Eye (tissue), 1 donor: ENCODE data around the gene ZBTB20.

Source experiments
- DNase-seq: peaks from one replicate; pipeline ENCODE4 v3.0.0-alpha.2; 2015

ZBTB20 gene

GRCh38 chr3:114756506-114757279 is 390.4 kb downstream of the ZBTB20 start:
- no peak for DNase-seq

DNA sequence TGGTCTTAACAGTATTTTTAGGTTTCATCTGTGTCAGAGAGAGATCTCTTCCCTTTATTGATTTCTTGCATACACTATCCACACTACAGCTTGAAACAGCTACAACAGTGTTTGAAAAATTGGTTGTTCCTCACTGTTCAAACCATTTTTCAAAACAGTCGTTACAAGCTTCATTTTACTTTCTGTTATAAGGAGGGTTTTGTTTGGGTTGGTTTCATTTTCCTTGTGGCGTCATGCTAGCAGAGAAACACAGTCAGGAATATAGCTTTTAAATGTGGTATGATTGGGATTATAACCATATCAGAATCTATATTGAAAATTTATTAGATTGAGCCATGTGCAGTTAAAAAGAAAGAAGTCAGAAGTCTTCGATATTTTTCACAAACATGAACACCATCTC is 400.6 kb downstream of the ZBTB20 start:
- no peak for DNase-seq

DNA sequence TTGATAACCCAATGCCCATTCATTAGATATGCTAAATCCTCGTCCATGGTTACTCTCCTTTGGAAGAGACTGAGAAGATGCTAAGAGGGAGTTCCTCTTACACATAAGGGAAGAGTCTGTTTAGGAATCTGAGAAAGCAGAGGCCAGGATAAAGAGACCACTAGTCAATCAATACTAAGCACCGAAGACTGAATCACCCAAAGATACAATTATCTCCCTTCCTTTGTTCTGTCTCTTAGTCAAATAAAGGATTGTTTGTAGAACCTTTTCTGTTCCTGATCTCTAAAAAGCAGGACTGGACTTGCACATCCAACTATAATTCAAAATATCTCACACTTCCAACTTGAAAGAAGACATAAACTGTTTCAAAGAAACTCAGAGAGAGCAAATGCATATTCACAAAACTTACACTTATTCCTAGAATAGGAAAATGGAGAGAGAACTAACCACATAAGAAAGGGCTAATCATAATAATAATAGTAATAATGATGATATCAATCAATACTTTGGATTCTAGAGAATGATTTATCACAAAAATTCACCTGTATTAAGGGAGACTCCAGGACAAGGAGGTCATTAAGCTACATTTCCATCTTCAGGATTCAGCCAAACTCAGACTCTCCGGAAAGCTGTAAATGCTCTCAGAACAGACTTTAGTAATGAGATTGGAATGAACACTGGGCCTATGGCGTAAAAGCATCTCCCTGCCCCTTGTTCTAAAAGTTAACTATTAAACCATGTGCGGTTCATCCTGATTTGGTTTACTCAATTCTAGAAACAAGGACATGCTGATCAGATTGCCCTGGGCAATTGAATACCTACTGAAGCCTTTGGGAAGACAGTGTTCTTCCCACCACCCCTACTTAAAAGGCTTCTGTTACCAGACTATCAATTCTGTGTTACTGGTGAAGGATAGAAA is 401.5 kb downstream of the ZBTB20 start:
- DNase-seq, result no peak

- no peak for DNase-seq
Measured at GRCh38 chr3:114743746-114744485, 403.2 kb downstream of the ZBTB20 start.

DNA sequence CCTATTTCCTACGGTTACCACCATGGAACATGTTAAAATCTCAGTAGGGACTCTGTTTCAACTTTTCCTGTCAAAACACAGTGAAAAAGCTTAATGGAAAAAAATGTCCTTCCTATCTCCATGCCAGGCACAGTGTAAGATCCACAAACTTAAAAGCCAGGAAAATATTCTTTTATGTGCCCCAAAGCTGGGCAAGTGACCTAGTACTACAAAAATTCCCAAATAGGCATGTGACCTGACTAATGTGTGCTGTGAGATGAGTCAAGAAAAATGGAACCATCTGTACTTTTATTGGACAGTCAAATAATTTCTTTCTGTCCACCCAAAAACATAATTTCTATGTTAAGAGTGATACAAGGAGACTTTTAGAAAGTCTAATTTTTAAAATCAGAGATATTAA is 406.0 kb downstream of the ZBTB20 start:
- no peak for DNase-seq

DNA sequence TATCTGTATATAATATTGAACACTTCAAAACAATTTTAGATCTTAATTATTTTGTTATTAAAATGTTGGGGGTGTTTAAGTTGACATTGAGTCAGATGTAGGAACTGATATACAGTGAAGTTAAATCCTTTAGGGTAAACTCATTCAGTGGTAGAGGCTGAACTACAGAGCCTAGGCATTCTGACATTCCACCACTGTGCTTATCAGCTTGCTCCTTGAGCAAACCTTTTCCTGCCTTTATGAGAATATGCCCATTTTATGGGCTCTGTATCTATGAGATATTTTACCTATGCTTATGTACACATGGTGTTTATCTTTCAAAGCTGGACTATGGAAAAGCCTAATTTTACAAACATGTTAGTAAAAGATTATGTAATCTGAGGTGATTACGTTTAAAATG is 407.5 kb downstream of the ZBTB20 start:
- DNase-seq, result no peak

GRCh38 chr3:114732353-114732752 is 414.7 kb downstream of the ZBTB20 start:
- no peak for DNase-seq

DNA sequence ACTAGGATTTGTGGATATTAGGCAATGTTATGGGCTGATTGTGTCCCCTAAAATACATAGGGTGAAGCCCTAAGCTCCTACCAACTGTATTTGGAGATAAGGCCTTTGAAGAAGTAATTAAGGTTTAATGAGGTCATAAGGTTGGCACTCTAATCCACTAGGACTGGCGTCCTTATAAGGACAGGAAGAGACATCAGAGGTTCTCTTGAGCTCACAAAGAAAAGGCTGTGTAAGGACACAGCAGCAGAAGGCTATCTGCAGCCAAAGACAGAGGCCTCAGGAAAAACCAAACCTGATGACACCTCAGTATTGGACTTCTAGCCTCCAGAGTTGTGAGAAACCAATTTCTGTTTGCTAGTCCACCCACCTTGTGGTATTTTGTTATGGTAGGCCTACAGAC is 416.7 kb downstream of the ZBTB20 start:
- no peak for DNase-seq

- no peak for DNase-seq
Measured at GRCh38 chr3:114727373-114727772, 419.7 kb downstream of the ZBTB20 start.

- no peak for DNase-seq
Measured at GRCh38 chr3:114725966-114726365, 421.1 kb downstream of the ZBTB20 start.

DNA sequence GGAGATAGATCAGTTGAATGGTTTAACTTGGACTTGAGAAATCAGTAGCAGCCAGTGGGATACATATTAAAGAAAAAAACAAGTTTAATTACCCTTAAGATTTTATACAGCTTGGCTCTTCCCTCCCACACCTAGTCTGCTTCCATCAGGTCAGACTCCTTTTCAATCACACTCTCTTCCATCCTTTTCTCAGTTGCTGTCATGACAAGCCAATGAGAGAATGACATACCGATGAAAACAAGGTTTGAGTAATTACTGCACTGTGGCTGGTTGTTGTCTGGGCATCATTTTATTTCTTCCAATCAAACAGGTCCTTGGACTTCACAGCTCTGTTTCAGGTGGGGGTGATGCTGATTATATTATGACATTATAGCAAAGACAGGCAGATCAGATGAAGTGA is 424.6 kb downstream of the ZBTB20 start:
- DNase-seq, result no peak

DNA sequence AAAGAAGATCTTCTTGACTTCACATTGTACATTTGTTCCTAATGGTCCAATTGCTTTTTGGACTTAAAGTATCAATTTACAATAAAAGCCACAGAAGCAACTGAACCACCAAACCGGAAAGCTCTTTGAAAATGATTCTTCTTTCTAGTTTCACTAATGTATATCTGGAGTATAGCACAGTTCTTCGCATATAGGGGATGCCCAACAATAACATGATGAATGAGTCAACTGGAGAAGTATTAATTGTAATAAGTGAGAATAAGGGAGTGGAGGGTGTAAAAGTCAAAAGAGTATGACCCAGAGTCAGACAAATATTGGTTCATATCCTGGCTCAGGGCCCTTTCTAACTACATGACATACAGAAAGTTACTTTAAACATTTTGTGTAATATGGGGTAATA is 425.2 kb downstream of the ZBTB20 start:
- no peak for DNase-seq

- no peak for DNase-seq
Measured at GRCh38 chr3:114721209-114721608, 425.9 kb downstream of the ZBTB20 start.

DNA sequence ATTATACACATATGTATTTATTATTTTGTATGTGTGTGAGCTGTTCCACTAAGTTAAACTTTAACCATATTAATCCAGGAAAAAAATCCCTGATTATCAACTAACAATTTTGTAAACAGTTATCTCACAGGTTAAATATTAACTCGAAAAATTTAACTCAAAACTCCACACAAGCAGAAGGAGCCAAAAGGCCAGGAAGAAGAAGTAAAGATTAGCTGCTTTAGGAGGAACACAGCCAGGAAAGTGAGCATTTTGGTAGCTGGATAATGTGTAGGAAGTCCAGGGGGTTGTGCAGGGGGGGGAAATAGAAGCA is 428.2 kb downstream of the ZBTB20 start:
- DNase-seq, result no peak

DNA sequence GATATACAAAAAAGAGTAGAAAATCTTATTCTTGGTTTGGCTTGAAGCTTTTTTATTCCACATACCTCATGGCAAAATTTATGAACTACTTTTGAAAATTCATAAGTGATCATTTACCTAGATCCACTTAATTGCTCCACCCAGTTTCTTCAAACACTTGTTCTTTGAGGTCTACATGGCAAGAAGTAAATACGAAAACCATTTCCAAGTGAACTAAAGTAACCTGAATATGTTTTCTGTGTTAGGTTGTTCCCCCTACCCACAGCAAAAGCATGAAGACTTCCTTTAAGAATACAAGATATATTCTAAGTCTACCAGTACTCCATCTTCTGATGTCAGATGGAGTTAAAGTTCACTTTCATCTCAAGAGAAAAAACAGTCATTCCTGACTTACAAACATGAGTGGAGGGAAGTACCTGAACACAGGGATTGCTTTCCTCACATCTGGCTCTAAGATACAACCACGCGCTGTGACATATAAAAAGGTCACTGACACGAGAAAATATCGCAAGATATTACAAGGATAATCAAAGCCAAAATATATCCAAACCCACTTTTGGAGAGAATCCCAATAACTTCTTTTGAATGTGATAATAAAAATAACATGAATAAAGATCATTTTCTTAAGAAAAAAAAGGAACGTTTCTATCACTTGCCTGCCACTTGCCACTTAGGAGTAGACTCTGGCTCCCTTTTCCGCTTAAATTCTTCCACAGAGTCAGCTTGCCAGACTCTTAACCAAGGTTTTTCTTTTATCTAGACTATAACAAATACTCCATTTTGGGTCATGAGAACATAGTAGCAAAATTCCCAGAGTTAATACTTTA is 428.8 kb downstream of the ZBTB20 start:
- DNase-seq, result no peak

DNA sequence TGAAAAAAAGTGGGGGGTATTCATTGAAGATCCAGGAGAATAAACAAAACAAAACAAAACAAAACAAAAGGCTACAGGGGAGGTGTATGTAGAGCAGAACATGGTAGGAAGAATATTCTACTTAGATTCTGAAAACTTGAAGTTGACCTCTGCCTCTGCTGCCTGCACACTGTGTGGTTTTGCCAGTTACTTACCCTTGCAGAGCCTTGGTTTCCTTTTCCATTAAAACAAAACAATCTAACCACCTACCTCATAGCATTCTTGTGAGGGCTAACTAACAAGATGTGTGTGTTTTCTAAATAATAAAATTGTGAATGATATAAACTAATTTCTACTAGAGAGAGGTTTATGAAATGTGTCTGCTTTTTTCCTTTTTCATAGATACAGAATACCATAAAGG is 430.2 kb downstream of the ZBTB20 start:
- no peak for DNase-seq

DNA sequence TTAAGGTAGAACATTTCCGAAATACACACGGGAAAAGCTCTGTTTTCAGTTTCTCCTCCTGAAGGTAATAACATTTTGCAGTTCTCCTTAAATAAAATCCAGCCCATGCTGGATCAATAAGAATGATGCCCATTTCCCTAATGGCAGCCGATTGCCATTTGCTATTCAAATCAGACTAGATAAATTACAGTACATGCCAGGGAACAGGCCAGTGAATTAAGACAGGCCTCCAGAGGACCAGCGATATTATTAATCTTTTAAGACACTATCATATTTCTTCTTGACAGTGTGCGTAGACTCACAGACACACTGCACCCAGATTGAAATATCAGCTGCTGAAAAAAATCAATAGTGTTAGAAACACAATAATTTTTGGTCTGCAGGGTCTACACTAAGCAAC is 431.0 kb downstream of the ZBTB20 start:
- DNase-seq, result no peak

- no peak for DNase-seq
Measured at GRCh38 chr3:114714957-114715460, 432.1 kb downstream of the ZBTB20 start.

DNA sequence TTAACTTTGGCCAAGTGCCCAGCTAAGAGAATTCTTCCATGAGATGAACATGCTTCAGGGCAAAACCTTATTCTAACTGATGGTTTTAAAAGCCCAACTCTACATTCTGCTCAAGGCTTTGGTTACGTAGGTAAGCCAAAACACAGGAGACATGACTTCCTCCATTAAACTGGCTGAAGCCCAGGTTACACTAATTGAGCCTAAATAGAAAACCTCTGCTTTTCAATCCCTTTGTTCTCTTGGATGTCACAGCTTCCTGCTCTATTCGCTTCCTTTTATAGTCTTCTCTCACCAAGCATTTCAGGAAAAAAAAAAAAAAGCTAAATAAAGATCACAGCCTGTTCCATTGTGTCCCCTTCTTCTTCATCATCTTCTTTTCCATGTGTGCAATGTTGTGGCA is 432.9 kb downstream of the ZBTB20 start:
- no peak for DNase-seq

DNA sequence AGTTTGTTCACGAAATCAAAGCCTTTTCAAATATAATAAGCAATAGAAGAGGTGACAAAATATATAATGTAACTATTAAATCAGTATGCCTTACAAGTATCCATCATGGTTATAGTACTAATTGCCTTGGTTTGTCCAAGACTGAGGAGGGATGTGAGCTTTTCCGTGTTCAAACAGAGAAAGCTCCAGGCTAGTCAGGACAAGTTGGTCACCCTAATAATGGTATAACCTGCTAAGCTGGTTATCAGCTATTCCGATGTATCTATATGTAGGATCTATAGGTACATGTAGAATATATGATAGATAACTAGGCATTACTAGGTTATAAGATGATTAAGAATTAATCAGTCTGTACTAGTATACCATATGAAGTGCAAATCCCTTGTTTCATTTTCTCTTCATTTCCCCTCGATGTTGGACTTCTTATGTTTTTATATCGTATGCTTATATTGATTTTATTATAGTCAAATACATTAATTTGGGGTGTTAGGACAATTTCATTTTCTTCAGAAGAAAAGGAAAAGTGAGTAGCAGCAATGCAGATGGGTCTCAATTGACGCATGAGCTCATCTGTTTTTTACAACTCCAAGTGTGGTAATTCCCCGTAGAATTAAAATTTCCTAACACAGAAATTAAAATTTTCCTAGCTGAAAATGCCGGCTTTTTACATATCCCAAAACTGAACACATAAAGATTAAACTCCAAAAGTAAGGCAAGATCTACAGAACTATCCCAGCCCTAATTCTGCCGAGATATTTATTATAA is 434.2 kb downstream of the ZBTB20 start:
- no peak for DNase-seq

- no peak for DNase-seq
Measured at GRCh38 chr3:114711321-114711886, 435.7 kb downstream of the ZBTB20 start.
